ENCODE results near the gene USP1. TPM values are rescaled to one million over a fixed set of nuclear protein-coding genes. Genes with fewer than 3 reads are reported as not detected.

Gene USP1
- total and polyA plus RNA-seq, 2 donors from 2014 or later, result 10.0 to 27.1 TPM

DNA sequence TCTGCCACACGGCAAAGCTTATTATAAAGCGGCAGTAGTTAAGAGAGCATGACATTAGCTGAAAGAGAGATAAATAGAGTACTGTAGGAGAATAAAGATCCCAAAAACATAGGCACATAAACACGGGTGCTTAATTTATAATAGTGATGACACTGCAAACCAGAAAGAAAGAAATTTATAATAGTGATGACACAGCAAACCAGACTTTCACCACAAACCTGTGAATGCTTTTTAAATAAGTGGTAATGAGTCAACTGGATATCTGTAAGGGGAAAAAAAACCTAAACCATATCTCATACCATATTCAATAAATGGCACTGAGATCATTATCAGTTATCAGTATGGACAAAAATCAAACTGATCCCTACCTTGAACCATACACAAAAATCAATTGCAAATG is 25.5 kb downstream of the USP1 start:
- H3K4me3 ChIP-seq (ENCODE audit: low read length in 3 of 3), result no peak overlapping the region
- DNase-seq (no peak), FAIRE-seq (no peak)
- no peak overlapping the region for H3K9ac ChIP-seq (ENCODE audit: low read length in 3 of 3)
- H3K9me3 ChIP-seq (ENCODE audit: control insufficient read depth in 2 of 3, insufficient read depth in 1 of 3, low read length in 3 of 3), result no peaks in the 10 kb centered on the region
- H3K27ac ChIP-seq (ENCODE audit: low read depth in 2 of 2, low read length in 2 of 2), result no peak overlapping the region
- peaks cover 0 to 10% (median 8%) of the 10 kb centered on the region in 3 donors for H3K36me3 ChIP-seq (ENCODE audit: control insufficient read depth in 2 of 3, insufficient read depth in 3 of 3, low read length in 3 of 3)
- TF ChIP-seq, protein P1, sequence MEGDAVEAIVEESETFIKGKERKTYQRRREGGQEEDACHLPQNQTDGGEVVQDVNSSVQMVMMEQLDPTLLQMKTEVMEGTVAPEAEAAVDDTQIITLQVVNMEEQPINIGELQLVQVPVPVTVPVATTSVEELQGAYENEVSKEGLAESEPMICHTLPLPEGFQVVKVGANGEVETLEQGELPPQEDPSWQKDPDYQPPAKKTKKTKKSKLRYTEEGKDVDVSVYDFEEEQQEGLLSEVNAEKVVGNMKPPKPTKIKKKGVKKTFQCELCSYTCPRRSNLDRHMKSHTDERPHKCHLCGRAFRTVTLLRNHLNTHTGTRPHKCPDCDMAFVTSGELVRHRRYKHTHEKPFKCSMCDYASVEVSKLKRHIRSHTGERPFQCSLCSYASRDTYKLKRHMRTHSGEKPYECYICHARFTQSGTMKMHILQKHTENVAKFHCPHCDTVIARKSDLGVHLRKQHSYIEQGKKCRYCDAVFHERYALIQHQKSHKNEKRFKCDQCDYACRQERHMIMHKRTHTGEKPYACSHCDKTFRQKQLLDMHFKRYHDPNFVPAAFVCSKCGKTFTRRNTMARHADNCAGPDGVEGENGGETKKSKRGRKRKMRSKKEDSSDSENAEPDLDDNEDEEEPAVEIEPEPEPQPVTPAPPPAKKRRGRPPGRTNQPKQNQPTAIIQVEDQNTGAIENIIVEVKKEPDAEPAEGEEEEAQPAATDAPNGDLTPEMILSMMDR (IDR thresholded peaks at IDR 0.05; ENCODE audit: borderline replicate concordance, extremely low read depth, insufficient read depth), result no peak
- H3K27me3 ChIP-seq (ENCODE audit: control insufficient read depth, insufficient read depth, low read length), result no peaks in the 10 kb centered on the region
- intact Hi-C loops (cut with DNase I), result no loop called here
- no peaks in the 10 kb centered on the region for H3K4me1 ChIP-seq (ENCODE audit: control insufficient read depth in 2 of 3, insufficient read depth in 2 of 3, low read depth in 1 of 3, low read length in 3 of 3)

DNA sequence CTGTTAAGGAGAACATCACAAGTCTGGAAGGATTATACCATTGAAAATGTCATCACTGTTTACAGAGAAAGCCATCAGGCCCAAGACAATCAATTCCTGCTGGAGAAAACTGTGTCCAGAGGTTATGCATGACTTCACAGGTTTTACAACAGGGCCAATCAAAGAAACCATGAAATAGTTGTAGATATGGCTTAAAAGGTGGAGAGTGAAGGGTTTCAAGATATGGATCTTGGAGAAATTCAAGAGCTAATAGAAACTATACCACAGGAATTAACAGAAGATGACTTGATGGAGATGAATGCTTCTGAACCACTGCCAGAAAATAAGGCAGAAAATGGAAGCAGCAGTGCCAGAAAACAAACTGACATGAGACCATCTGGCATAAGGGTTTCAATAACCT is 30.2 kb downstream of the USP1 start:
- H3K36me3 ChIP-seq (ENCODE audit: control insufficient read depth in 2 of 3, insufficient read depth in 3 of 3, low read length in 3 of 3), result peaks cover 7 to 17% (median 7%) of the 10 kb centered on the region in 3 donors
- FAIRE-seq (no peak), DNase-seq (no peak)
- no peak overlapping the region for H3K27ac ChIP-seq (ENCODE audit: low read depth in 2 of 2, low read length in 2 of 2)
- H3K4me1 ChIP-seq (ENCODE audit: control insufficient read depth in 2 of 3, insufficient read depth in 2 of 3, low read depth in 1 of 3, low read length in 3 of 3), result no peaks in the 10 kb centered on the region
- TF ChIP-seq, protein P1 (IDR thresholded peaks at IDR 0.05; ENCODE audit: borderline replicate concordance, extremely low read depth, insufficient read depth), result no peak
- no peak overlapping the region for H3K9ac ChIP-seq (ENCODE audit: low read length in 3 of 3)
- H3K4me3 ChIP-seq (ENCODE audit: low read length in 3 of 3), result no peak overlapping the region
- peaks cover 0 to 2% (median 0%) of the 10 kb centered on the region in 3 donors for H3K9me3 ChIP-seq (ENCODE audit: control insufficient read depth in 2 of 3, insufficient read depth in 1 of 3, low read length in 3 of 3)
- intact Hi-C loops (cut with DNase I), result no loop called here
- no peaks in the 10 kb centered on the region for H3K27me3 ChIP-seq (ENCODE audit: control insufficient read depth, insufficient read depth, low read length)

DNA sequence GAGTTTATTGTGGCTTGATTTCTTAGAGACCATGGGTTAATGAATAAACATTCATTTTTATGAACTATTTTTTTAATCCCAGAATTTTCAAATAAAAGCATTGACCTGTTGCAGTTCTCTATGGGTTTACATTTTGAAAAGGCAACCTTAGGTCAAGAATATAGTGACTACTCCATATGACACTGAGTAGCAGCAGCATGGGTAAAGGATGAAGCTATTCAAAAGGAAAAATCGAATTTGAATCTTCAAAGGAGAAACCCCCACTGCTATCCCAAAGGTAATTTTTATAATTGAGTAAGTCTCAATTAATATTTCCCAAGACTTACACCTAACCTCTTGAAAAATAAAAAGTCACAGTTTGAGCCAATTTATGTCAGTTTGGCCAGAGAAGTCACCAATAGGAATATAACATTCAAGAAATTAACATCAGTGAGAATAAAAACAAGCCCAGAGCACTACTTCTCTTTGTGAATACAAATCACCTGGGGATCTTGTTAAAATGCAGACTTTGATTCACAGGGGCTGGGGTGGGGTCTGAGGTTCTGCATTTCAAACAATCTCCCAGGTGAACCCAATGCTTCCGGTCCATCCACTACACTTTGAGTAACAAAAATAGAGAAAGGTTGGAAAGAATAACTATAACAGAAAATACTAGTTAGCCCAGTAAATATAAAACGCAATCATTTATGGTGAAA is 39.8 kb downstream of the USP1 start:
- FAIRE-seq, result no peak
- Histone ChIP-seq H3K27me3 (ENCODE audit: control insufficient read depth, insufficient read depth, low read length) (no peaks in the 10 kb centered on the region), H3K27ac (ENCODE audit: low read depth in 2 of 2, low read length in 2 of 2) (no peak overlapping the region), H3K4me3 (ENCODE audit: low read length in 3 of 3) (no peak overlapping the region), H3K36me3 (ENCODE audit: control insufficient read depth in 2 of 3, insufficient read depth in 3 of 3, low read length in 3 of 3) (peaks cover 12 to 16% (median 13%) of the 10 kb centered on the region in 3 donors), H3K9ac (ENCODE audit: low read length in 3 of 3) (no peak overlapping the region), H3K9me3 (ENCODE audit: control insufficient read depth in 2 of 3, insufficient read depth in 1 of 3, low read length in 3 of 3) (no peaks in the 10 kb centered on the region), H3K4me1 (ENCODE audit: control insufficient read depth in 2 of 3, insufficient read depth in 2 of 3, low read depth in 1 of 3, low read length in 3 of 3) (no peaks in the 10 kb centered on the region)
- DNase-seq, result no peak
- TF ChIP-seq, protein P1 (IDR thresholded peaks at IDR 0.05; ENCODE audit: borderline replicate concordance, extremely low read depth, insufficient read depth), result no peak
- intact Hi-C loops (cut with DNase I), result no loop called here

All from kidney (tissue), 14 donors.